NCI-H345 treated with DMSO at 0.1 percent for 48 hours (cell line): ENCODE measurements around the gene MEG3.

Experiments used
- DNase-seq: peaks from one replicate; lab custom pipeline; 2025; ENCODE audit not compliant: unreplicated experiment; lab: John Stamatoyannopoulos, UW

MEG3 gene

GRCh38 chr14:100864206-100864605 lies 38.3 kb downstream of the MEG3 start:
- DNase-seq, result no peak

GRCh38 chr14:100864960-100865681 lies 39.2 kb downstream of the MEG3 start:
- DNase-seq, result no peak

GRCh38 chr14:100865682-100866591 lies 40.0 kb downstream of the MEG3 start:
- DNase-seq, result no peak

- DNase-seq, result no peak
These were observed 41.0 kb downstream of the MEG3 start for GRCh38 chr14:100866666-100867630.

DNA sequence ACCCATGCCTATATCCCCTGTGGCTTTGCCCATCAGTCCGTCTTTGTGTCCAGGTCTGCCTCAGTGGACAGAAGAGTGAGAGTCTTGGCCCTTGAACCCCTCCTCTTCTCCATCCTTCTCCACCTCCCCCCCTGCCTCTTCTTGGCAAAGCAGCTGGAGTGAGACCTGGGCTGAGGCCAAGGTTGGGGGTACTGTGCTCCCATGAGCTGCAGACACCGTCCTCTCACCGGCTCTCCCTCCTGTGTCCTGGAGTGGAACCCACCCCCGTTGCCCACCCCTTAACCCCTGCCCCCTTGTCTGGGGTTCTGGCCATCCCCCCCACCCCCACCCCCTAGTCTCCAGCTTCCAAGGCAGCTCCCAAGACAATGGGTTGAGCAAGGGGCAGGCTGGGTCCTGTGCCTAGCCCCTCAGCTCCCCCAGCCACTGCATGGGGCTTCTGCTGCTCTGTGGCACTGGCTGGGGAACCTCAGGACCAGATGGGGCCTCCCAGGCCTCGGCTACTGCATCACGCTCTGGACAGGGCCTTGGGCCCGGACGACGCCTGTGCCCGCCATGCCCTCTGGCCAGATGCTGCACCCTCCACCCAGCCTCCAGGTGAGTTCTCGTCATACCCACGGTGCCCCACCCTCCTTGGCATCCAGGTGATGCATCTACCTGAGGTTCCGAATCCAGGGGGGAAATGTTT lies 41.9 kb downstream of the MEG3 start:
- DNase-seq, result no peak

DNA sequence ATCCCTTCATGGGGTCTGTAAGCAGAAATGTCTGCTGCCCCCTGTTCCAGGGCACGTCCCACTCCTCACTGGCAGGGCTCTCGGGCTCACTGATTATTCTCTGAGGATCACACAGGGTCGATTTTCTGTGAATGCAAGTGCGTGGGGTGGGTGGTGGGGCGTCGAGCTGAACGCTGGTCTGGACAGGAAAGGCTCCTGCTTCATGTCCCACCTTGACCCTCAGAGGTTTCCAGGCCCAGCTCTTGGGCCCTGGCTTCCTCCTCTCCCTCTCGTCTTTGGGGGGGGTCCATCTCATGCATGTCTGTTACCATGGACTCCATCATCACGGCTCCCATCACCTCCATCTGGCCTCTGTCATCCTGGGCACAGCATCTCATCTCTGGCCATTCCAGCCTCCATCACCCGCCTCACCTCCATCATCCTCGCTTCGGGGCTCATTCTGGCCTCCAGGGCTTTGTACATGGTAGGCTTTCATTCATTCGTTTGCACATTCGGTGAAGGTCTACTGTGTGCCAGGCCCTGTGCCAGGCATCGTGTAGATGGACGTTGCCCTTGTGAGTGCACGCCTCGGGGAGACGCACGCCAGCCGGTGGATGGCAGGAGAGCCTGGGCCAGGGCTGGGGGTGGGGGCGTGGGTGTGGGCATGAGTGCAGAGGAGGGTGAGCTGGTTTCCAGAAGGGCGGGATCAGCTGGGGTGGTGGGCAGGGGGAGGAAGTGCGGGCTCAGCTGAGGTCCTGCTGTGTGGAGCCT lies 42.9 kb downstream of the MEG3 start:
- DNase-seq, result no peak

DNA sequence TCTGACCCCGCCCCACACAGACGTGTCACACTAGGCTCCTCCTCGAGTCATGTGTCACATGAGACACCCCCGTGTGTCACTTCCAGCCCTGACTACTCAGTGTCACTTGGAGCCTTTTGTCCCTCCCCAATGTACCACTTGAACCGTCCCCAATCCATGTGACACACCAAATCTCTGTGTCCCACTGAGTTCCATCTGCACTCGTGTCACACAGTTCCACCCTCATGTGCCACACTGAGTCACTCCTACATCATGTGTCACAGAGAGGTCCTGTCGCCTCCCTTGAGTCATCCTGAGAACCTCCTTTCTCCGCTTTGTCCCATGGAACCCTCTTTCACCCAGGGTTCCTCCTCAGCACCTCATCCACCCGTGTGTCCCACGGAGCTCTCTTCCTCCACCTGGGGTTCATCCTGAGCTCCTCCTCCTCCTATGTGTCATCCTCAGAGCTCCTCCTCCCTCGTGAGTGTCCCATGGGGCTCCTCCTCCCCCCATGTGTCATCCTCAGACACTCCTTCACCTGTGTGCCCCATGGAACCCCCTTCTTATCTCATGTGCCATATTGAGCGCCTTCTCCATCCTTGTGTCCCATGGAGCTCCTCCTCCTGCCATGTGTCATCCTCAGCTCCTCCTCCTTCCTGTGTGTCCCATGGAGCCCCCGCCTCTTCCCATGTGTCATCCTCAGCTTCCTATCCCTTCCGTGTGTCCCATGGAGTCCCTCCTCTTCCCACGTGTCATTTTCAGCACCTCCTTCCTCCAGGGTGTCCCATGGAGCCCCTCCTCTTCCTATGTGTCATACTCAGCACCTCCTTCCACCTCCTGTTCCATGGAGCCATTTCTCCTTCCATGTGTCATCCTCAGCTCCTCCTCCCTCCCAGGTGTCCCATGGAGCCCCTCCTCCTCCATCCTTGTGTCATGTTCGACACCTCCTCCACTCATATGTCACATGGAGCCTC lies 45.6 kb downstream of the MEG3 start:
- DNase-seq, result no peak

DNA sequence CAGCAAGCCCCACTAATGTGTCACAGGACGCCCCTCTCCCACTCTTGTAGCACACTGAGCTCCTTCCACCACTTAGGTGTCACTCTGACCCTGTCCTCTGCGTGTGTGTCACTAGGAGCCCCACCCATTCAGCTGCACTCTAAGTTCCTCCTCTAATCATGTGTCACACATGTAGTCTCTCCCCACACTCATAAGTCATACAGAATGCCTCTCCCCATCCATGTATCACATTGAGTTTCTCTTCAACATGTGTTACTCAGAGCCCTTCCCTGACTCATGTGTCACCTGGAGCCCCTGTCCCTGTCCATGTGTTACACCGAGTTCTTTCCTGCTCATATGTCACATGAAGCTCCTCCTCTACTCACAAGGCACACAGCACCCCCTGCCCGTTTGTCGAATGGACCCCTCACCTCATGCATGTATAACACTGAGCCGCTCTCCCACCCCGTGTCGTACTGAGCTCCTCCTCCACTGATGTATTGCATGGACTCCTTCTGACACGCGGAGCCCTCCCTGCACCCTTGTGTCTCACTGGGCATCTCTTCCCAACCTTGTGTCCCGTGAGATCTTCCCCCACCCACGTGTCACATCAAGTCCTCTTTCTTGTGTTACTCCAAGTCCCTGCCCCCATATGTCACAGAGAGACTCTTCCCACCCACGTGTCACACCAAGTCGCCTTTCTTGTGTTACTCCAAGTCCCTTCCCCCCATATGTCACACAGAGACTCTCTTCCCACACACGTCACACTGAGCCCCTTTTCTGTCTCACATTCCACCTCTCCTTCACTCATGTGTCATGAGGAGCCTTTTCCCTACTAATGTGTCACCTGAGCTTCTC lies 46.6 kb downstream of the MEG3 start:
- no peak for DNase-seq

GRCh38 chr14:100873096-100873482 lies 47.2 kb downstream of the MEG3 start:
- no peak for DNase-seq

- DNase-seq, result no peak
These were observed 48.1 kb downstream of the MEG3 start for GRCh38 chr14:100874051-100874410.

- no peak for DNase-seq
These were observed 48.6 kb downstream of the MEG3 start for GRCh38 chr14:100874411-100875091.

GRCh38 chr14:100875126-100875525 lies 49.2 kb downstream of the MEG3 start:
- no peak for DNase-seq

DNA sequence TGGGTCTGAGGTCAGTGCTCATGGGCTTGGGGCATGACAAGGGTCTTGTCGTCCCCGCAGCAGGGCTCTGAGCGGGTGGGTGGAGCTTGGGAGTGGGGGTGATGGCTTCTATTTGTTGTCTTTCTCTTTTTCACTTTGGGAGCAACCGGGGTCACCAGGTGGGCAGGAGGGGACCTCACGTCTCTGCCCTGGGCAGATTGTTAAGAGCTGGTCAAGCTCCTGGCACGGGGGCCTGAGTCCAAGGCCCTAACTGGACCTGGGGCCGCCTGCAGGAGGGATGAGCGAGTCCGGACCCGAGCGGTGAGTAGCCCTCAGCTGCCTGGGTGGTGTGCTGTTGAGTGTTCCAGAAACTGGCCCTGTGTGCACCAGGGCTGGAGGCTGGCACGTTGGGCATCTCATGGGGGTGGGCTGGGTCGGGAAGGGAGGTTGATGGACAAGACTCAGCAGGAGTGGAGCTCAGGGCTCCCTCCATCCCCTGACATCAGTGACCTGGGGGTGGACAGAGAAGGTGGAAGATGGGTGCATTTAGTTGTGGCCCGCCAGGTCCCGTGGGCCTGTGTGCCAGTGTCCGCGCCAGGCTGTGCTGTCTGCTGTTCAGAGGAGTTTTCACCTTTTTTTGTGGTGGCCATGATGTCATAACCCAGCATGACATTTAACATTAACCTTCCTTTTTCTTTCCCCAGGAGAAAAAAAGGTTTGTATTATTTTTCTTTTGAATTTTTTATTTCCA lies 50.1 kb downstream of the MEG3 start:
- no peak for DNase-seq

DNA sequence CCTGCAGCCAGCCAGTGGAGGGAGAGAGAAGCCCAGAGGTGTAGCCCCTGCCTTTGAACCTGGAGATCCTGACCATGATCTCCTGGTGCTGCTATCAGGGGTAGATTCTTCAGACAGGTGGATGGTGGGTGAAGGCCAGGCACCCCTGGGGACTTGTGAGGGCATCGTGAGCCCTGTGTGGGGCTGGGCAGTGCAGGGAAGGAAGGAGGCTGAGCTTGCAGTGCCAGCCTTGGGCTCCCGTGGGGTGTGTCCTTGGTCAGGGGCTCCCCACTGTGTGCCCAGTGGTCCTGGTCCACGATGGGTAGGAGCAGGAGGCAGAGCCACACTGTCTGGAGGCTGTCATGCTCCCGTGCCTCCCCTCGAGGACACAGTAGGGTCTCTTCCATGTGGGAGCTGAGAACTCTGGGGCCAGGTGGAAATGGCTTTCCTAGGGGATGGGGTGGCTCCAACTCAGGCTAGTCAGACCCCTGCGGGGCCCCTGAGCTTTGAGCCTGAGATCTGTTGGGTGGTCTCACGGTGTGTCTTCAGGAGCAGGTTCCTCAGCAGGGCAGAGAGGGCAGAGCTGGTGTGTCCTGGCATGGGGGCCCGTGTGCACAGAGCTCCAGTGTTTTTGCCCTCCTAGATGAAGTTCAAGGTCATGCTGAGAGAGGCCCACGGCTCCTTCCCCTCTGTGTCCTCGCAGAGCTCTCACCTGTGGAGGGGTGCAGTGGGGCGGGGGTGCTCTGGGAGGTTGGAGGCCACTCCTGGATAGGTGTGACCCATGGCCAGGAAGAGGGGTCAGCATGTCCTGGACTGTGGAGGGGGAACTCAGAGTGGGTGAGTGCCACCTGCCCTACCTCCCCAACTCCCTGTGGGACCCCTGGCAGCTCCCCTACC lies 52.6 kb downstream of the MEG3 start:
- no peak for DNase-seq

GRCh38 chr14:100879194-100879593 lies 53.3 kb downstream of the MEG3 start:
- no peak for DNase-seq

GRCh38 chr14:100879782-100880181 lies 53.9 kb downstream of the MEG3 start:
- DNase-seq, result no peak
